ENCODE results near the gene ANKS1A. TPM values are rescaled to one million over a fixed set of nuclear protein-coding genes. Genes with fewer than 3 reads are reported as not detected.

ANKS1A gene
- total RNA-seq, 2 donors from 2014 or later = 20.5 to 68.4 TPM

- 42% methylated on average over 13 of the region's 13 CpGs for WGBS
- H3K36me3 ChIP-seq = no peaks in the 10 kb centered on the region
- H3K4me1 ChIP-seq (replicated peaks) = peaks cover 5% of the 10 kb centered on the region
- no peak overlapping the region for H3K27ac ChIP-seq
- peak; percentile 41 for DNase-seq (ENCODE audit: low spot score)
- H3K27me3 ChIP-seq (replicated peaks; ENCODE audit: insufficient read depth) = no peaks in the 10 kb centered on the region
- intact Hi-C loops (cut with DNase I) = no loop called here
- TF ChIP-seq CTCF (IDR thresholded peaks at IDR 0.05) (no peak), POLR2AphosphoS5 (IDR thresholded peaks at IDR 0.05) (no peak), POLR2A (IDR thresholded peaks at IDR 0.05) (no peak)
- no peaks in the 10 kb centered on the region for H3K9me3 ChIP-seq
- no peak overlapping the region for H3K4me3 ChIP-seq
These were observed 145.5 kb downstream of the ANKS1A start for GRCh38 chr6:35034411-35035191.

DNA sequence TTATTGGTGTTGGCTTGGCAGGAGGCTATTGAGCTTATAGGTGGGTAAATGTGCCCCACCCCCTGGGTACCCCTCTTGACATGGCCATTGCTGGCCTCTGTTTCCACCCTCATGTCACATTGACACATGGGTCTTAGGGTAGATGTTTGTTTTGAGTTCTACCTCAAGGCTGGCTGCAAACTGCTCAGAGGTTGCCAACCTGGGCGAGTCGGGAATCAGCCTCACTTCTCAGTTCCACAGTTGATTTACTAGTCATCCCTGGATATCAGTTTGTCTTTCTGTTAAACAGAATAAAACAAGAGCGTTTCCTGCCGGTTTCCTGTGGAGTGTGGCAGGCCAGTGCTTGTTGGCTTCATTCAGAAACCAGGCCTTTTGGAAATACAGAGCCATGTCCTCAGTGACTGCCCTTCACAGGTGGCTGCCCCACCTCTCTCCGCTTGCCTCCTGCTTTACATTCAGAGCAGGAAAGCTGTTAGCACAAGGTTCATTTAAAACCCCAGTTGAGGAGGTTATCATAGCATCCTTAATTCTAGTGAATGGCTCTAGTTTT lies 146.5 kb downstream of the ANKS1A start:
- no peaks in the 10 kb centered on the region for H3K9me3 ChIP-seq
- no peaks in the 10 kb centered on the region for H3K36me3 ChIP-seq
- no peak overlapping the region for H3K27ac ChIP-seq
- intact Hi-C loops (cut with DNase I) = no loop called here
- no peak for TF ChIP-seq POLR2A (IDR thresholded peaks at IDR 0.05)
- no peak for TF ChIP-seq POLR2AphosphoS5 (IDR thresholded peaks at IDR 0.05)
- no peak for TF ChIP-seq CTCF (IDR thresholded peaks at IDR 0.05)
- H3K4me3 ChIP-seq = no peak overlapping the region
- DNase-seq (ENCODE audit: low spot score) = no peak
- H3K27me3 ChIP-seq (replicated peaks; ENCODE audit: insufficient read depth) = no peaks in the 10 kb centered on the region
- WGBS = 37% methylated on average over 5 of the region's 5 CpGs
- H3K4me1 ChIP-seq (replicated peaks) = peaks cover 5% of the 10 kb centered on the region

DNA sequence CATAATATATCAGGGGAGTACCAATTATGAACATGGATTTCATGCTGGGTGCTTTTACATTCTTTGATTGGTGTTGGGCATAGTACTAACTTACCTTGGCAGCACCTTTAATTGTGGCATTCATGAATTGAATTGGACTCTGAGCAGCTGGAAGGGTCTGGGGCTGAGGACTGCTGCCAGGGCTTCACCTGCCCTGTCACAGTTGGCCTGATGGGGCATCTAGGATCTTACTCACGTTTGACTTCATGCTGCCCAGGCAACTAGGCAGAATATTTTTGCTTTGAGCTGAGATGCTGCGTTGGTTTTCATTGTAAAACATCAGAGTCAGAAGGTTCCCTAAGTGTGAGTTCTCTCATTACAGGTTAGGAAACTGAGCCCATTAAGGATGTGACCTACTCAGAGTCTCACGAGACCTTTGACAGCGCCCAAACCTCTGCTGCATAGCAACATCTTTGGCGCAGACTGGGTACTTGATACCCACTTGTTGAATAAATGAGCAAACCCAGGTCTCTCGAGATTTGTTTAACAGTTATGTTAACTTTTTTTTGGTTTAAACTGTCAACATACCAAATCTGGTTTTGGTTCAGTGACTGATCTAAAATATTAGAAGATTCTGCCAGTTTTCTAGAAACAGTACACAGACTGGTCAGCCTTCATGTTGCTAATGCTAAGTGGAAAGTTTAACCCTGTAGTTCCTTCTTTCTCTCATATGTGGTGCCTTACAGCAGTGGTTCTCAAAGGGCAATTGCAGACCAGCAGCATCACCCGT lies 147.2 kb downstream of the ANKS1A start:
- intact Hi-C loops (cut with DNase I) = no loop called here
- peaks cover 5% of the 10 kb centered on the region for H3K4me1 ChIP-seq (replicated peaks)
- H3K36me3 ChIP-seq = no peaks in the 10 kb centered on the region
- TF ChIP-seq POLR2AphosphoS5 (IDR thresholded peaks at IDR 0.05) (no peak), POLR2A (IDR thresholded peaks at IDR 0.05) (no peak), CTCF (IDR thresholded peaks at IDR 0.05) (no peak)
- H3K27me3 ChIP-seq (replicated peaks; ENCODE audit: insufficient read depth) = no peaks in the 10 kb centered on the region
- H3K9me3 ChIP-seq = no peaks in the 10 kb centered on the region
- H3K4me3 ChIP-seq = no peak overlapping the region
- no peak overlapping the region for H3K27ac ChIP-seq
- 69% methylated on average over 7 of the region's 7 CpGs for WGBS
- no peak for DNase-seq (ENCODE audit: low spot score)

GRCh38 chr6:35036828-35037663 lies 148.0 kb downstream of the ANKS1A start:
- Histone ChIP-seq H3K4me1 (replicated peaks) (peaks cover 5% of the 10 kb centered on the region), H3K9me3 (no peaks in the 10 kb centered on the region)
- whole genome bisulfite sequencing = 65% methylated on average over 8 of the region's 8 CpGs

DNA sequence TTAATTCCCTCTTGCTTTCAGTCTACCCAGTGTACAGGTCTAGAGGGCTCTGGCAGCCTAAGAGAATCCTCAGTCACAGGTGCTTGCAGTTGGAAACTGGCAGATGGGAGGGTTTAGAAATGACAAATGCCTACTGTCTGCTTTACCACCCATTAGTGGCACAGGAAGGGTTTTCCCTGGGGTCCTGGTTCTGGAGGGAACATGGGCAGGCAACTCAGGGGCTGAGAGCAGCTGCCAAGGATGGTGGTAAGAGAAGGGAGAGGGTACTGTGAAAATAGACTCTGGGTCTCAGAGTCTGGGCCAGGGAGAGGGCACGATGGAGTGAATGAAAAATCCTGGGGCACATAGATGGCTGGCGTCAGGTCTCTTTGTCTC lies 148.6 kb downstream of the ANKS1A start:
- 82% methylated on average over 2 of the region's 2 CpGs for WGBS
- Histone ChIP-seq H3K4me1 (replicated peaks) (peaks cover 5% of the 10 kb centered on the region), H3K9me3 (no peaks in the 10 kb centered on the region), H3K36me3 (no peaks in the 10 kb centered on the region), H3K27ac (no peak overlapping the region), H3K27me3 (replicated peaks; ENCODE audit: insufficient read depth) (no peaks in the 10 kb centered on the region), H3K4me3 (no peak overlapping the region)
- DNase-seq (ENCODE audit: low spot score) = no peak
- intact Hi-C loops (cut with DNase I) = no loop called here
- no peak for TF ChIP-seq POLR2AphosphoS5 (IDR thresholded peaks at IDR 0.05)
- TF ChIP-seq CTCF (IDR thresholded peaks at IDR 0.05) = no peak

More at GRCh38 chr6:35036828-35037663, 148.0 kb downstream of the ANKS1A start:
- DNase-seq (ENCODE audit: low spot score) = no peak
- no peak overlapping the region for H3K27ac ChIP-seq
- intact Hi-C loops (cut with DNase I) = no loop called here
- H3K4me3 ChIP-seq = no peak overlapping the region
- no peaks in the 10 kb centered on the region for H3K27me3 ChIP-seq (replicated peaks; ENCODE audit: insufficient read depth)
- no peaks in the 10 kb centered on the region for H3K36me3 ChIP-seq
- no peak for TF ChIP-seq POLR2AphosphoS5 (IDR thresholded peaks at IDR 0.05)
